Hepatocyte (in vitro differentiated cells): ENCODE measurements around the gene LPAR4. TPM values are rescaled to one million over a fixed set of nuclear protein-coding genes. Genes with fewer than 3 reads are reported as not detected.

Experiments used
- DNase-seq: peaks from one replicate; pipeline ENCODE4 v3.0.0-alpha.2; 2016; ENCODE audit warnings: low spot score
- H2AFZ ChIP-seq: fragments of 200-600 bp; sonication (generic); 2 replicates; pipeline ENCODE4 v1.6.0; 2016; ENCODE audit warnings: antibody characterized with exemption, mild to moderate bottlenecking
- H3K27ac ChIP-seq: fragments of 200-600 bp; sonication (generic); 2 replicates; pipeline ENCODE4 v1.5.1; 2016; ENCODE audit warnings: mild to moderate bottlenecking
- H3K27me3 ChIP-seq: fragments of 200-600 bp; sonication (generic); 2 replicates; pipeline ENCODE4 v1.6.1; 2016
- H3K36me3 ChIP-seq: fragments of 200-600 bp; sonication (generic); replicated peaks from 2 replicates; pipeline ENCODE4 v1.5.1; 2016; ENCODE audit warnings: low read depth; ENCODE audit not compliant: insufficient read depth
- H3K4me1 ChIP-seq: fragments of 200-600 bp; sonication (generic); 2 replicates; pipeline ENCODE4 v1.5.1; 2016; ENCODE audit warnings: mild to moderate bottlenecking, moderate library complexity; ENCODE audit not compliant: insufficient read depth
- H3K4me2 ChIP-seq: fragments of 200-600 bp; sonication (generic); 2 replicates; pipeline ENCODE4 v1.6.0; 2016
- H3K4me3 ChIP-seq: fragments of 200-600 bp; sonication (generic); 2 replicates; pipeline ENCODE4 v1.5.1; 2016; ENCODE audit warnings: mild to moderate bottlenecking
- H3K79me2 ChIP-seq: fragments of 200-600 bp; sonication (generic); 2 replicates; pipeline ENCODE4 v1.6.0; 2017; ENCODE audit warnings: mild to moderate bottlenecking
- H3K9me2 ChIP-seq: fragments of 200-600 bp; sonication (generic); replicated peaks from 2 replicates; pipeline ENCODE4 v1.6.0; 2017; ENCODE audit warnings: mild to moderate bottlenecking; ENCODE audit not compliant: insufficient read depth
- H3K9me3 ChIP-seq: fragments of 200-600 bp; sonication (generic); 2 replicates; pipeline ENCODE4 v1.5.1; 2016; ENCODE audit warnings: low read depth, mild to moderate bottlenecking
- H4K20me1 ChIP-seq: fragments of 200-600 bp; sonication (generic); 2 replicates; pipeline ENCODE4 v1.6.0; 2016; ENCODE audit warnings: mild to moderate bottlenecking; ENCODE audit not compliant: insufficient read depth, poor library complexity, severe bottlenecking
- CTCF ChIP-seq: fragments of 200-600 bp; sonication (generic); IDR thresholded peaks from 2 replicates; pipeline ENCODE4 v1.5.1; 2016; ENCODE audit warnings: antibody characterized with exemption, mild to moderate bottlenecking; ENCODE audit not compliant: poor library complexity
- EZH2 ChIP-seq: fragments of 200-600 bp; sonication (generic); IDR thresholded peaks from 2 replicates; pipeline ENCODE4 v1.6.1; 2016; ENCODE audit warnings: antibody characterized with exemption, mild to moderate bottlenecking, borderline replicate concordance
- EZH2phosphoT487 ChIP-seq: fragments of 200-600 bp; sonication (generic); IDR thresholded peaks from one replicate; pipeline ENCODE4 v1.6.1; 2018; ENCODE audit warnings: antibody characterized with exemption, mild to moderate bottlenecking, low read depth, moderate library complexity; ENCODE audit not compliant: unreplicated experiment, severe bottlenecking
- WGBS: methylation state at CpG from one replicate; pipeline ENCODE4 v1.1.6; 2016; ENCODE audit warnings: low lambda C conversion rate; ENCODE audit errors: missing lambda C conversion rate; 5-methylcytosine and 5-hydroxymethylcytosine counted together
- polyA plus RNA-seq: library from polyadenylated mRNA; unstranded; fragments of >200 nt; fragmentation: Nextera tagmentation; extraction: Ambion mirVana; gene quantifications from 2 replicates; pipeline ENCODE4 v1.2.1, GENCODE V29; 2016
- total RNA-seq: library from RNA; depleted of rRNA; stranded (reverse); fragments of >200 nt; gene quantifications from 2 replicates; pipeline ENCODE4 v1.2.3, GENCODE V29; 2014

Gene LPAR4
- total and polyA plus RNA-seq, 2 experiments from 2014 or later = 0.23 to 0.47 TPM

GRCh38 chrX:78710171-78710570 is 37.3 kb upstream of the LPAR4 start:
- Histone ChIP-seq H2AFZ (no peak overlapping the region), H3K9me2 (no peaks in the 10 kb centered on the region), H3K27ac (no peak overlapping the region), H3K9me3 (no peaks in the 10 kb centered on the region), H3K4me1 (no peaks in the 10 kb centered on the region), H3K4me3 (no peak overlapping the region), H3K79me2 (no peaks in the 10 kb centered on the region), H3K4me2 (no peak overlapping the region), H4K20me1 (no peaks in the 10 kb centered on the region), H3K36me3 (no peaks in the 10 kb centered on the region), H3K27me3 (no peaks in the 10 kb centered on the region)
- WGBS = 61% methylated on average over 1 of the region's 1 CpG
- no peak for DNase-seq
- TF ChIP-seq EZH2phosphoT487 (no peak), CTCF (no peak), EZH2 (no peak)

GRCh38 chrX:78712336-78712735 is 35.2 kb upstream of the LPAR4 start:
- no peaks in the 10 kb centered on the region for H3K4me1 ChIP-seq
- H3K4me2 ChIP-seq = no peak overlapping the region
- H4K20me1 ChIP-seq = no peaks in the 10 kb centered on the region
- TF ChIP-seq CTCF = no peak
- no peak for TF ChIP-seq EZH2phosphoT487
- no peak for TF ChIP-seq EZH2
- no peaks in the 10 kb centered on the region for H3K36me3 ChIP-seq
- peaks cover 3% of the 10 kb centered on the region for H3K9me3 ChIP-seq
- H2AFZ ChIP-seq = no peak overlapping the region
- no peaks in the 10 kb centered on the region for H3K79me2 ChIP-seq
- DNase-seq = no peak
- H3K4me3 ChIP-seq = no peak overlapping the region
- 41% methylated on average over 1 of the region's 1 CpG for WGBS
- H3K9me2 ChIP-seq = no peaks in the 10 kb centered on the region
- H3K27ac ChIP-seq = no peak overlapping the region
- no peaks in the 10 kb centered on the region for H3K27me3 ChIP-seq

GRCh38 chrX:78725287-78725686 is 22.2 kb upstream of the LPAR4 start:
- no peak for DNase-seq
- Histone ChIP-seq H3K4me2 (no peak overlapping the region), H3K27me3 (no peaks in the 10 kb centered on the region), H3K36me3 (no peaks in the 10 kb centered on the region), H3K9me2 (no peaks in the 10 kb centered on the region), H3K9me3 (no peaks in the 10 kb centered on the region), H4K20me1 (no peaks in the 10 kb centered on the region), H2AFZ (no peak overlapping the region), H3K79me2 (no peaks in the 10 kb centered on the region), H3K27ac (no peak overlapping the region), H3K4me3 (no peak overlapping the region), H3K4me1 (no peaks in the 10 kb centered on the region)
- WGBS = 82% methylated on average over 2 of the region's 2 CpGs
- TF ChIP-seq CTCF = no peak
- no peak for TF ChIP-seq EZH2
- no peak for TF ChIP-seq EZH2phosphoT487

GRCh38 chrX:78746496-78746895 is 1.0 kb upstream of the LPAR4 start:
- Histone ChIP-seq H4K20me1 (no peaks in the 10 kb centered on the region), H3K36me3 (no peaks in the 10 kb centered on the region), H3K9me2 (no peaks in the 10 kb centered on the region), H3K79me2 (no peaks in the 10 kb centered on the region), H3K27me3 (no peaks in the 10 kb centered on the region), H3K9me3 (no peaks in the 10 kb centered on the region), H3K4me1 (no peaks in the 10 kb centered on the region), H3K4me2 (no peak overlapping the region), H2AFZ (no peak overlapping the region), H3K27ac (no peak overlapping the region), H3K4me3 (no peak overlapping the region)
- DNase-seq = no peak
- TF ChIP-seq CTCF = no peak
- TF ChIP-seq EZH2phosphoT487 = no peak
- TF ChIP-seq EZH2 = no peak
